ENCODE results near the gene AGBL5.
"Not testable (repeated sequence)": the region's sequence is repeated elsewhere in the genome, so short reads cannot be mapped to it uniquely, and the experiment has no call there.

Gene AGBL5

GRCh38 chr2:27115519-27115918 is 64.1 kb downstream of the AGBL5 start:
- H3K27ac ChIP-seq (replicated peaks) = no peak overlapping the region
- H3K27me3 ChIP-seq (ENCODE audit: insufficient read depth, poor library complexity, severe bottlenecking) = no peaks in the 10 kb centered on the region
- no peak for TF ChIP-seq REST (IDR thresholded peaks at IDR 0.05; ENCODE audit: insufficient replicate concordance, low read depth)
- TF ChIP-seq SPI1 (IDR thresholded peaks at IDR 0.05; ENCODE audit: borderline replicate concordance, low read depth) = no peak
- no peak for TF ChIP-seq CTCF (IDR thresholded peaks at IDR 0.05; ENCODE audit: insufficient read depth, low read length)
- no peak for TF ChIP-seq POLR2AphosphoS5 (IDR thresholded peaks at IDR 0.05; ENCODE audit: low read depth)
- TF ChIP-seq GABPA (IDR thresholded peaks at IDR 0.05; ENCODE audit: low read depth) = no peak
- no peak overlapping the region for H3K4me3 ChIP-seq (replicated peaks; ENCODE audit: insufficient read depth, low read length)
- no peak for DNase-seq (ENCODE audit: low read depth in 1 of 2, low spot score in 1 of 2)

- peak overlapping the region; percentile 54 for H3K4me3 ChIP-seq (replicated peaks; ENCODE audit: insufficient read depth, low read length)
- TF ChIP-seq CTCF (IDR thresholded peaks at IDR 0.05; ENCODE audit: insufficient read depth, low read length) (no peak), POLR2AphosphoS5 (IDR thresholded peaks at IDR 0.05; ENCODE audit: low read depth) (no peak), SPI1 (IDR thresholded peaks at IDR 0.05; ENCODE audit: borderline replicate concordance, low read depth) (no peak), REST (IDR thresholded peaks at IDR 0.05; ENCODE audit: insufficient replicate concordance, low read depth) (no peak), GABPA (IDR thresholded peaks at IDR 0.05; ENCODE audit: low read depth) (no peak)
- H3K27ac ChIP-seq (replicated peaks) = no peak overlapping the region
- no peak for DNase-seq (ENCODE audit: low read depth in 1 of 2, low spot score in 1 of 2)
- no peaks in the 10 kb centered on the region for H3K27me3 ChIP-seq (ENCODE audit: insufficient read depth, poor library complexity, severe bottlenecking)
These were observed 66.6 kb downstream of the AGBL5 start for GRCh38 chr2:27117995-27118524.

- Histone ChIP-seq H3K27ac (replicated peaks) (no peak within 1 kb of the TSS; the same call in 1 of the 2 replicates), H3K4me3 (replicated peaks; ENCODE audit: insufficient read depth, low read length) (peak within 1 kb of the TSS; percentile 54), H3K27me3 (ENCODE audit: insufficient read depth, poor library complexity, severe bottlenecking) (no peaks in the 10 kb centered on the region)
- DNase-seq (ENCODE audit: low read depth in 1 of 2, low spot score in 1 of 2) = peak in 1 of 2 experiments; percentile 61
- no peak for TF ChIP-seq CTCF (IDR thresholded peaks at IDR 0.05; ENCODE audit: insufficient read depth, low read length)
- peak; percentile 42; the same call in 1 of the 2 replicates for TF ChIP-seq POLR2AphosphoS5 (IDR thresholded peaks at IDR 0.05; ENCODE audit: low read depth)
- TF ChIP-seq GABPA (IDR thresholded peaks at IDR 0.05; ENCODE audit: low read depth) = no peak
These were observed 67.3 kb downstream of the AGBL5 start, which contains the start of gene CGREF1 for GRCh38 chr2:27118525-27119329. TSS of gene CGREF1 (minus strand) at chr2:27119128. CDS start at chr2:27104366, 14,762 bp downstream.

- DNase-seq (ENCODE audit: low read depth in 1 of 2, low spot score in 1 of 2) = not testable (repeated sequence)
These were observed 67.8 kb downstream of the AGBL5 start for GRCh38 chr2:27119330-27119670.

More at GRCh38 chr2:27119330-27119670, 67.8 kb downstream of the AGBL5 start:
- not testable (repeated sequence) for H3K27me3 ChIP-seq (ENCODE audit: insufficient read depth, poor library complexity, severe bottlenecking); H3K27ac ChIP-seq (replicated peaks)
- H3K4me3 ChIP-seq (replicated peaks; ENCODE audit: insufficient read depth, low read length) = peak overlapping the region; percentile 54

Data from HL-60 (cell line).